ENCODE measurements around the gene DOCK7. TPM values are rescaled to one million over a fixed set of nuclear protein-coding genes. Genes with fewer than 3 reads are reported as not detected.
A peak's percentile ranks its signal among the peaks of the same experiment; 100 is the strongest.

Gene DOCK7
- total RNA-seq, 1 donor from 2014 or later: 13.4 TPM

DNA sequence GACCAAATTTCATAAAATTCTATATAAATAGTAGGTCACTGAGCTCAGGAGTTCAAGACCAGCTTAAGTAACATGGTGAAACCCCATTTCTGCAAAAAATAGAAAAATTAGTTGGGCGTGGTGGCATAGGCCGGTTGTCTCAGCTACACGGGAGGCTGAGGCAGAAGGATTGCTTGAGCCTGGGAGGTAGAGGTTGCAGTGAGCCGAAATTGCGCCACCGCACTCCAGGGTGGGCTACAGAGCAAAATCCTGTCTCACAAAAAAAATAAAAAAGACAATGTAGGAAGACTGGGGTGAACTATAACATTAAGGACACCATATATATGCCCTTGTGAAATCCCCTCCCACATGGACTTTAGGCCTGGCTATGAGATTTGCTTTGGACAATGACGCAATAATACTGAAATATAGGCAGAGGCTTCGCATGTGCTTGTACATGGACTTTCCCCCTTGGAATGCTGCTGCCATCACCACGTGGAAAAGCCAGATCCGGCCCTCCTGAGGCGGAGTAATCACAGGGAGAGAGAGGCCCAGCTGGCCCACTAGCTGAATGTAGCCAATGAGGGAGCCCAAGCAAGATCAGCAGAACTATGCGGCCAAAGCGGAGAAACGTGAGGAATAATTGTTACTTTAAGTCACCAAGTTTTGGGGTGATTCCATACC, 264.5 kb downstream of the DOCK7 start:
- ChIA-PET POLR2A (no interaction called here), CTCF (no interaction called here)
- TF ChIP-seq, protein P1, sequence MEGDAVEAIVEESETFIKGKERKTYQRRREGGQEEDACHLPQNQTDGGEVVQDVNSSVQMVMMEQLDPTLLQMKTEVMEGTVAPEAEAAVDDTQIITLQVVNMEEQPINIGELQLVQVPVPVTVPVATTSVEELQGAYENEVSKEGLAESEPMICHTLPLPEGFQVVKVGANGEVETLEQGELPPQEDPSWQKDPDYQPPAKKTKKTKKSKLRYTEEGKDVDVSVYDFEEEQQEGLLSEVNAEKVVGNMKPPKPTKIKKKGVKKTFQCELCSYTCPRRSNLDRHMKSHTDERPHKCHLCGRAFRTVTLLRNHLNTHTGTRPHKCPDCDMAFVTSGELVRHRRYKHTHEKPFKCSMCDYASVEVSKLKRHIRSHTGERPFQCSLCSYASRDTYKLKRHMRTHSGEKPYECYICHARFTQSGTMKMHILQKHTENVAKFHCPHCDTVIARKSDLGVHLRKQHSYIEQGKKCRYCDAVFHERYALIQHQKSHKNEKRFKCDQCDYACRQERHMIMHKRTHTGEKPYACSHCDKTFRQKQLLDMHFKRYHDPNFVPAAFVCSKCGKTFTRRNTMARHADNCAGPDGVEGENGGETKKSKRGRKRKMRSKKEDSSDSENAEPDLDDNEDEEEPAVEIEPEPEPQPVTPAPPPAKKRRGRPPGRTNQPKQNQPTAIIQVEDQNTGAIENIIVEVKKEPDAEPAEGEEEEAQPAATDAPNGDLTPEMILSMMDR (IDR thresholded peaks at IDR 0.05): no peak
- Mint-ChIP-seq H3K4me3 (no peak overlapping the region), H3K27ac (no peak overlapping the region), H3K27me3 (no peaks in the 10 kb centered on the region), H3K4me1 (no peaks in the 10 kb centered on the region), H3K36me3 (ENCODE audit: low read depth) (no peaks in the 10 kb centered on the region), H3K9me3 (no peaks in the 10 kb centered on the region)
- ATAC-seq (ENCODE audit: low read depth) (no peak), DNase-seq (no peak)
- intact Hi-C loops (cut with micrococcal nuclease): no loop called here

DNA sequence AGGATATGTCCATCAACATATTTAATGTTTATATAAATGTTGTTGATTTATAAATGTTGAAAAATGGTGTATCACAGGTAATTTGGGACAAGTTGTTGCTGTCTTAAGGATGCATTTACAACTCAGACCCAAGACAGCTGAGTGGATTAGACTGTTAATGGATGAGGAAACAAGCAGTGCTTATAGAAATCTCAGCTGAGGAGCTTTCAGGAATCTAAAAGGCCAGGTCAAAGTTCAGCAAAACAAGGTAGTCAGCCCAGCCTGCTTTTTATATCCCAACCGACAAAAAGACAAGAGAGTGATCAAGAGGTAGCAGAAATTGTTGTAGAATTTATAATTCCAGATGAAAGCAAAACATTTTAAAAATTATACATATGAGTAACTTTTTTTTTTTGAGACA, 268.0 kb downstream of the DOCK7 start:
- POLR2A ChIA-PET: no interaction called here
- no peak for DNase-seq
- intact Hi-C loops (cut with micrococcal nuclease): no loop called here
- Mint-ChIP-seq H3K4me1 (no peaks in the 10 kb centered on the region), H3K4me3 (no peak overlapping the region), H3K9me3 (no peaks in the 10 kb centered on the region), H3K27ac (no peak overlapping the region), H3K27me3 (no peaks in the 10 kb centered on the region), H3K36me3 (ENCODE audit: low read depth) (no peaks in the 10 kb centered on the region)
- no peak for ATAC-seq (ENCODE audit: low read depth)
- TF ChIP-seq, protein P1 (IDR thresholded peaks at IDR 0.05): no peak
- CTCF ChIA-PET: no interaction called here

DNA sequence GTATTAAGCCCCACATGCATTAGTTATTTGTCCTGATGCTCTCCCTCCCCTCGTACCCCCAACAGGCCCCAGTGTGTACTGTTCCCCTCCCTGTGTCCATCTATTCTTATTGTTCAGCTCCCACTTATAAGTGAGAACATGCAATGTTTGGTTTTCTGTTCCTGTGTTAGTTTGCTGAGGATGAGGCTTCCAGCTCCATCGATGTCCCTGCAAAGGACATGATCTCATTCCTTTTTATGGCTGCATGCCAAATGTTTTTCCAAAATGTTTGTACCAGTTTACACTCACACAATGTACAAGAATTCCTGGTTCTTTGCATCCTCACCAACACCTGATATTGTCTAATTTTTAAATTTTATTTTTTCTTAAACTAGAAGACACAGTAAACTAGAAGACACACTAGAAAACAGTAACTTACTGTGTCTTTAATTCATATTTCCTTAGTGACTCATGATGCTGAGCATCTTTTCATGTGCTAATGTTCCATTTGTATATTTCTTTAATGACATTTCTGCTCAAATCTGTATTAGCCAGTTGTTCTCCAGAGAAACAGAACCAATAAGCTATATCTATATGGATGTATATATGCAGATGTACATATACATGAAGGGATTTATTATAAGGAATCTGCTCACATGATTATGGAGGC, 270.7 kb downstream of the DOCK7 start:
- TF ChIP-seq, protein P1 (IDR thresholded peaks at IDR 0.05): no peak
- H3K9me3 Mint-ChIP-seq: no peaks in the 10 kb centered on the region
- H3K4me1 Mint-ChIP-seq: no peaks in the 10 kb centered on the region
- no peak overlapping the region for H3K4me3 Mint-ChIP-seq
- no peak for DNase-seq
- ChIA-PET CTCF (no interaction called here), POLR2A (no interaction called here)
- H3K36me3 Mint-ChIP-seq (ENCODE audit: low read depth): no peaks in the 10 kb centered on the region
- ATAC-seq (ENCODE audit: low read depth): no peak
- intact Hi-C loops (cut with micrococcal nuclease): no loop called here
- H3K27ac Mint-ChIP-seq: no peak overlapping the region
- H3K27me3 Mint-ChIP-seq: no peaks in the 10 kb centered on the region

DNA sequence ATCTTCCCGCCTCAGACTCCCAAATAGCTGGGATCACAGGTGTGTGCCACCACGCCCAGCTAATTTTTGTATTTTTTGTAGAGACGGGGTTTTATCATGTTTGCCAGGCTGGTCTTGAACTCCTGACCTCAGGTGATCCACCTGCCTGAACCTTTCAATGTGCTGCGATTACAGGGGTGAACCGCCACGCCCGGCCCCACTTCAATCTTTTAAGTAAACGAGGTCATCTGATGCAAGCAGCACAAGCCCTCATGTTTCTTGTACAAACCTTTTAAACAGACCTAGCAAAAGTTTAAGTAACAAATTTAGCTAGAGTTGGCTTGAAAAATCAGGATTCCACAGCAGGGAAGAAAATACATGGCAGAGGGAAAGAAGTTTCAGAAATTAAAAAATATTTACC, 272.5 kb downstream of the DOCK7 start:
- H3K27me3 Mint-ChIP-seq: no peaks in the 10 kb centered on the region
- ATAC-seq (ENCODE audit: low read depth) (no peak), DNase-seq (no peak)
- no peaks in the 10 kb centered on the region for H3K9me3 Mint-ChIP-seq
- no peaks in the 10 kb centered on the region for H3K36me3 Mint-ChIP-seq (ENCODE audit: low read depth)
- no peak overlapping the region for H3K27ac Mint-ChIP-seq
- no peaks in the 10 kb centered on the region for H3K4me1 Mint-ChIP-seq
- TF ChIP-seq, protein P1 (IDR thresholded peaks at IDR 0.05): no peak
- no peak overlapping the region for H3K4me3 Mint-ChIP-seq
- POLR2A ChIA-PET: no interaction called here
- CTCF ChIA-PET: no interaction called here
- intact Hi-C loops (cut with micrococcal nuclease): no loop called here

DNA sequence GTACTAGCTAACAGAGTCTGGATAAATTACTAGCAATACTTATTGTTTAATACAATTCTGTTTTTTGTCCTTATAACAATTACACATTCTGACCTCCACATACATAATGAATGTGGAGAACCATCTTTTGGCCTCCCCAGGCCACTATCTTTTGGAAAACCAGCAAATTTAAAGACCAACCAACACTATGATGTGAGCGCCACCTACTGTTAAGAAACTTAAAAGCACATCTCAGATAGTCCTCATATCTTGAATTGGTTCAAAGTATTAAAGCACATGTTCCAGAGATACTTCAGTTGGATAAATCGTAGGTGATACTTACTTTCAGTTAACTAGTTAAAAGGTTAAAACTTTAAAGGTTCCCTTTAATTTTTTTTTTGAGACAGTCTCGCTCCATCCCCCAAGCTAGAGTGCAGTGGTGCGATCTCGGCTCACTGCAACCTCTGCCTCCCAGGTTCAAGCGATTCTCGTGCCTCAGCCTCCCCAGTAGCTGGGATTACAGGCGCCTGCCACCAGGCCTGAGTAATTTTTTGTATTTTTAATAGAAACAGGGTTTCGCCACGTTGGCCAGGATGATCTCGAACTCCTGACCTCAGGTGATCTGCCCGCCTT, 280.7 kb downstream of the DOCK7 start:
- intact Hi-C loops (cut with micrococcal nuclease): loop anchor here (1.0 to 2.0 kb wide), 2 partner anchors 113 to 339 kb away; no protein-coding TSS in a partner anchor
- TF ChIP-seq, protein P1 (IDR thresholded peaks at IDR 0.05): peak; percentile 64
- no peaks in the 10 kb centered on the region for H3K9me3 Mint-ChIP-seq
- no peak overlapping the region for H3K27ac Mint-ChIP-seq
- ChIA-PET CTCF (interaction anchor here (0.8 to 3.5 kb wide), 4 partner anchors 232 to 495 kb away, joined by 3 to 22 read pairs (median 6); no protein-coding TSS in a partner anchor), POLR2A (no interaction called here)
- no peaks in the 10 kb centered on the region for H3K27me3 Mint-ChIP-seq
- ATAC-seq (ENCODE audit: low read depth): no peak
- H3K4me1 Mint-ChIP-seq: no peaks in the 10 kb centered on the region
- H3K36me3 Mint-ChIP-seq (ENCODE audit: low read depth): no peaks in the 10 kb centered on the region
- DNase-seq: no peak
- no peak overlapping the region for H3K4me3 Mint-ChIP-seq

Data from activated B cell treated with CpG ODN at 0.5 μM for 24 hours (primary cell).